Activated CD4-positive, alpha-beta T cell treated with anti-CD3 and anti-CD28 coated beads for 24 hours (primary cell): ENCODE results near the gene BTBD10.
"Not testable (repeated sequence)": the region's sequence is repeated elsewhere in the genome, so short reads cannot be mapped to it uniquely, and the experiment has no call there.

Source experiments
- DNase-seq, 2 donors: peaks; one replicate each; pipeline ENCODE4 v3.0.0-alpha.2; 2020; ENCODE audit warnings: low read depth in 2 of 2

BTBD10 gene

GRCh38 chr11:13440100-13440855, 22.7 kb downstream of the BTBD10 start:
- DNase-seq: no peak

GRCh38 chr11:13438291-13438690, 24.7 kb downstream of the BTBD10 start:
- no peak for DNase-seq

- not testable (repeated sequence) for DNase-seq
These were observed 26.2 kb downstream of the BTBD10 start for GRCh38 chr11:13436836-13437235.

- no peak for DNase-seq
These were observed 28.5 kb downstream of the BTBD10 start for GRCh38 chr11:13434247-13435205.

GRCh38 chr11:13433437-13433836, 29.6 kb downstream of the BTBD10 start:
- no peak for DNase-seq

- DNase-seq: no peak
These were observed 33.2 kb downstream of the BTBD10 start for GRCh38 chr11:13429836-13430235.

- DNase-seq: no peak
These were observed 33.7 kb downstream of the BTBD10 start for GRCh38 chr11:13429288-13429687.

GRCh38 chr11:13427440-13427839, 35.6 kb downstream of the BTBD10 start:
- DNase-seq: no peak

- no peak for DNase-seq
These were observed 39.6 kb downstream of the BTBD10 start for GRCh38 chr11:13423372-13423771.

GRCh38 chr11:13421561-13421960, 41.5 kb downstream of the BTBD10 start:
- DNase-seq: no peak

- DNase-seq: no peak
These were observed 47.8 kb downstream of the BTBD10 start for GRCh38 chr11:13415201-13415600.

- no peak for DNase-seq
These were observed 57.8 kb downstream of the BTBD10 start for GRCh38 chr11:13405220-13405619.

- not testable (repeated sequence) for DNase-seq
These were observed 64.7 kb downstream of the BTBD10 start for GRCh38 chr11:13398335-13398734.

GRCh38 chr11:13391217-13391616, 71.8 kb downstream of the BTBD10 start:
- no peak for DNase-seq

GRCh38 chr11:13388741-13389140, 74.3 kb downstream of the BTBD10 start:
- DNase-seq: no peak

- no peak for DNase-seq
These were observed 76.5 kb downstream of the BTBD10 start for GRCh38 chr11:13386567-13386966.

- no peak for DNase-seq
These were observed 77.9 kb downstream of the BTBD10 start for GRCh38 chr11:13384908-13385640.

GRCh38 chr11:13382751-13383150, 80.3 kb downstream of the BTBD10 start:
- no peak for DNase-seq

- no peak for DNase-seq
These were observed 82.3 kb downstream of the BTBD10 start for GRCh38 chr11:13380731-13381130.

GRCh38 chr11:13378316-13378715, 84.7 kb downstream of the BTBD10 start:
- DNase-seq: no peak

GRCh38 chr11:13376838-13377237, 86.2 kb downstream of the BTBD10 start:
- no peak for DNase-seq

GRCh38 chr11:13376402-13376801, 86.6 kb downstream of the BTBD10 start:
- no peak for DNase-seq
